HCT116 (cell line): ENCODE data around the gene PCDH9.

Experiments used
- POLR2AphosphoS5 ChIP-seq: IDR thresholded peaks from 2 replicates; pipeline ENCODE4 v1.6.1; 2011; ENCODE audit warnings: mild to moderate bottlenecking, low read depth, low read length, moderate library complexity
- TF ChIP-seq, protein P1 (sequence below), 3 experiments: fragments of 200-600 bp in 1 of 3; sonication (generic) in 1 of 3; IDR thresholded peaks in 2 of 3; conservative IDR thresholded peaks in 1 of 3; 2 replicates each; pipeline ENCODE4 v1.5.1; 2012 to 2017; ENCODE audit warnings: low read depth in 2 of 3, low read length in 2 of 3, antibody characterized with exemption in 1 of 3, borderline replicate concordance in 1 of 3, control low read depth in 1 of 3, mild to moderate bottlenecking in 1 of 3, mixed read lengths in 1 of 3, mixed run types in 1 of 3, moderate library complexity in 1 of 3; ENCODE audit not compliant: insufficient read depth in 1 of 3

GRCh38 chr13:66950666-66951065 is 279.5 kb downstream of the PCDH9 start:
- no peak for TF ChIP-seq POLR2AphosphoS5
- TF ChIP-seq, protein P1, sequence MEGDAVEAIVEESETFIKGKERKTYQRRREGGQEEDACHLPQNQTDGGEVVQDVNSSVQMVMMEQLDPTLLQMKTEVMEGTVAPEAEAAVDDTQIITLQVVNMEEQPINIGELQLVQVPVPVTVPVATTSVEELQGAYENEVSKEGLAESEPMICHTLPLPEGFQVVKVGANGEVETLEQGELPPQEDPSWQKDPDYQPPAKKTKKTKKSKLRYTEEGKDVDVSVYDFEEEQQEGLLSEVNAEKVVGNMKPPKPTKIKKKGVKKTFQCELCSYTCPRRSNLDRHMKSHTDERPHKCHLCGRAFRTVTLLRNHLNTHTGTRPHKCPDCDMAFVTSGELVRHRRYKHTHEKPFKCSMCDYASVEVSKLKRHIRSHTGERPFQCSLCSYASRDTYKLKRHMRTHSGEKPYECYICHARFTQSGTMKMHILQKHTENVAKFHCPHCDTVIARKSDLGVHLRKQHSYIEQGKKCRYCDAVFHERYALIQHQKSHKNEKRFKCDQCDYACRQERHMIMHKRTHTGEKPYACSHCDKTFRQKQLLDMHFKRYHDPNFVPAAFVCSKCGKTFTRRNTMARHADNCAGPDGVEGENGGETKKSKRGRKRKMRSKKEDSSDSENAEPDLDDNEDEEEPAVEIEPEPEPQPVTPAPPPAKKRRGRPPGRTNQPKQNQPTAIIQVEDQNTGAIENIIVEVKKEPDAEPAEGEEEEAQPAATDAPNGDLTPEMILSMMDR (IDR thresholded peaks at IDR 0.05 in 2 of 3, conservative IDR thresholded peaks at IDR 0.05 in 1 of 3; ENCODE audit: borderline replicate concordance in 1 of 3, insufficient read depth in 1 of 3, low read depth in 2 of 3, low read length in 2 of 3), result no peak
